Measurements from ENCODE around the gene HCRTR1. TPM values are rescaled to one million over a fixed set of nuclear protein-coding genes. Genes with fewer than 3 reads are reported as not detected.

Gene HCRTR1
- total and polyA plus RNA-seq, 2 donors (not counting 3 experiments of a cell fraction or from before 2014, with no cell fraction given) = 0.93 to 1.5 TPM

DNA sequence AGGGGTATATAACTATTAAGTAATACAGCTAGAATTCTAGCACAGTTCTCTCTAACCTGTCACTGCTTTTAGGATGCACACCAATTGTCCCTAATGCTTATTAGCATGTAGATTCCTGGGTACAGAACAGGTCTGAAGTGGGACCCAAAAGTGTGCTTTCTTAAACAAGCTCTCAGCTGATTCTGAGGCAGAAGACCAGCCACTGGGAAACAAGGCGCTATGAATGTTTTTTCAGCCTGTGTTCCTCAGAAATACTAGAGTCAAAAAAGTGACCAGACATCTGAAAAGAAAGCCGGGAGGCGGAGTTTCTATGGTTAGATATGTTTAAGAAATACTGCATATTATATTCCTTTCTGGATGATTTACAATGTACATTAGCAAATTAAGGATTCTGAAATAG, 25.4 kb downstream of the HCRTR1 start:
- Histone ChIP-seq H3K9ac (replicated peaks; ENCODE audit: extremely low read depth, insufficient read depth, low read length) (peak overlapping the region; percentile 6), H3K4me2 (ENCODE audit: insufficient read depth, low read length) (peak overlapping the region; percentile 97), H3K27ac (ENCODE audit: insufficient read depth, low read depth, low read length) (no peak overlapping the region), H3K36me3 (ENCODE audit: control insufficient read depth in 2 of 2, extremely low read depth in 1 of 2, insufficient read depth in 2 of 2, low read length in 2 of 2) (no peaks in the 10 kb centered on the region), H3K27me3 (ENCODE audit: control insufficient read depth in 2 of 2, insufficient read depth in 2 of 2, low read length in 2 of 2) (no peaks in the 10 kb centered on the region), H4K20me1 (replicated peaks; ENCODE audit: control insufficient read depth, extremely low read depth, insufficient read depth, low read length) (no peaks in the 10 kb centered on the region), H3K9me1 (replicated peaks; ENCODE audit: control insufficient read depth, extremely low read depth, insufficient read depth, low read length) (no peaks in the 10 kb centered on the region), H2AFZ (ENCODE audit: low read depth, low read length) (no peak overlapping the region), H3K79me2 (ENCODE audit: control insufficient read depth, insufficient read depth, low read length) (peaks cover 53% of the 10 kb centered on the region), H3K4me3 (replicated peaks in 1 of 3; ENCODE audit: insufficient read depth in 1 of 3, low read depth in 1 of 3, low read length in 3 of 3) (no peak overlapping the region), H3K9me3 (replicated peaks; ENCODE audit: control insufficient read depth, insufficient read depth, low read length) (no peaks in the 10 kb centered on the region), H3K4me1 (ENCODE audit: control insufficient read depth, extremely low read depth, insufficient read depth, low read length) (peaks cover 22% of the 10 kb centered on the region)
- intact Hi-C loops (cut with micrococcal nuclease) = loop anchor here (10.0 kb wide), 1 partner anchor 292 kb away; the partner anchor contains the start of gene PTP4A2
- no peak for TF ChIP-seq JUN (IDR thresholded peaks at IDR 0.05; ENCODE audit: borderline replicate concordance, insufficient read depth, insufficient read length, low read depth)
- no peak for TF ChIP-seq FOS (IDR thresholded peaks at IDR 0.05; ENCODE audit: borderline replicate concordance, insufficient read depth, low read length)
- no peak for TF ChIP-seq POLR2A (IDR thresholded peaks at IDR 0.05; ENCODE audit: low read depth, low read length)
- TF ChIP-seq MAX (IDR thresholded peaks at IDR 0.05; ENCODE audit: insufficient read depth, insufficient read length) = no peak
- TF ChIP-seq GATA2 (IDR thresholded peaks at IDR 0.05; ENCODE audit: insufficient read depth, insufficient read length, low read depth, low read length) = no peak
- no peak for TF ChIP-seq POLR2AphosphoS5 (IDR thresholded peaks at IDR 0.05; ENCODE audit: insufficient read depth, low read depth, low read length)
- TF ChIP-seq MYC (IDR thresholded peaks at IDR 0.05; ENCODE audit: low read depth, low read length) = no peak
- no peak for TF ChIP-seq EZH2 (IDR thresholded peaks at IDR 0.05; ENCODE audit: borderline replicate concordance, low read depth, low read length, severe bottlenecking)
- no peak for TF ChIP-seq CTCF (IDR thresholded peaks at IDR 0.05; ENCODE audit: extremely low read depth in 1 of 2, insufficient read depth in 1 of 2, low read depth in 1 of 2, low read length in 2 of 2)
- FAIRE-seq (no peak), DNase-seq (ENCODE audit: low read depth, low spot score) (no peak)
- POLR2A ChIA-PET = no interaction called here
- dilution Hi-C loops (cut with MboI; ENCODE audit: extremely low pct_ligation_motif_present, low sequenced_read_pairs) = no loop called here
- BruUV-seq (replicated peaks) = no TSS peak
- CTCF ChIA-PET = interaction anchor here (0.8 kb wide), 1 partner anchor 25 kb away, joined by 4 read pairs; no protein-coding TSS in a partner anchor

Data from endothelial cell of umbilical vein (primary cell).